Loucy (cell line): ENCODE results near the gene NELFB.

ENCODE experiments used
- H2AFZ ChIP-seq: fragments of 200-600 bp; sonication (generic); 2 replicates; pipeline ENCODE4 v1.6.0; 2016; ENCODE audit warnings: antibody characterized with exemption, mild to moderate bottlenecking, low read length, moderate library complexity
- H3F3A ChIP-seq: fragments of 200-600 bp; 2 replicates; pipeline ENCODE4 v1.6.0; 2016; ENCODE audit warnings: antibody characterized with exemption, low read depth, mild to moderate bottlenecking
- H3K27me3 ChIP-seq: fragments of 200-600 bp; sonication (generic); 2 replicates; pipeline ENCODE4 v1.6.1; 2014; ENCODE audit warnings: low read length, mild to moderate bottlenecking; ENCODE audit not compliant: insufficient read depth, poor library complexity, severe bottlenecking
- H3K36me3 ChIP-seq: fragments of 200-600 bp; sonication (generic); 2 replicates; pipeline ENCODE4 v1.6.1; 2016; ENCODE audit warnings: low read length; ENCODE audit not compliant: insufficient read depth
- H3K4me1 ChIP-seq: fragments of 200-600 bp; sonication (generic); 2 replicates; pipeline ENCODE4 v1.5.1; 2014; ENCODE audit warnings: low read length, mild to moderate bottlenecking; ENCODE audit not compliant: insufficient read depth, poor library complexity, severe bottlenecking
- H3K4me2 ChIP-seq: fragments of 200-600 bp; sonication (generic); 2 replicates; pipeline ENCODE4 v1.6.0; 2014; ENCODE audit warnings: antibody characterized with exemption, low read length, low read depth, mild to moderate bottlenecking; ENCODE audit not compliant: poor library complexity, severe bottlenecking
- H3K4me3 ChIP-seq: fragments of 200-600 bp; sonication (generic); 2 replicates; pipeline ENCODE4 v1.5.1; 2014; ENCODE audit warnings: low read length, mild to moderate bottlenecking, mixed read lengths; ENCODE audit not compliant: poor library complexity, severe bottlenecking
- H3K79me2 ChIP-seq: fragments of 200-600 bp; sonication (generic); 2 replicates; pipeline ENCODE4 v1.6.1; 2014; ENCODE audit warnings: low read length; ENCODE audit not compliant: insufficient read depth
- H3K9ac ChIP-seq: fragments of 200-600 bp; sonication (generic); 2 replicates; pipeline ENCODE4 v1.6.0; 2014; ENCODE audit warnings: mild to moderate bottlenecking, low read depth, low read length, moderate library complexity; ENCODE audit not compliant: poor library complexity, severe bottlenecking
- H3K9me2 ChIP-seq: fragments of 200-600 bp; sonication (generic); replicated peaks from 2 replicates; pipeline ENCODE4 v1.6.1; 2016; ENCODE audit warnings: low read depth, low read length, mixed read lengths
- H3K9me3 ChIP-seq: fragments of 200-600 bp; sonication (generic); 2 replicates; pipeline ENCODE4 v1.6.1; 2014; ENCODE audit warnings: mild to moderate bottlenecking, antibody characterized with exemption, low read length, low read depth; ENCODE audit not compliant: insufficient read depth
- H4K20me1 ChIP-seq: fragments of 200-600 bp; sonication (generic); 2 replicates; pipeline ENCODE4 v1.6.0; 2014; ENCODE audit warnings: antibody characterized with exemption, low read length, mild to moderate bottlenecking; ENCODE audit not compliant: insufficient read depth, poor library complexity, severe bottlenecking
- EZH2phosphoT487 ChIP-seq: fragments of 200-600 bp; IDR thresholded peaks from 2 replicates; pipeline ENCODE4 v1.6.1; 2018; ENCODE audit warnings: antibody characterized with exemption, mild to moderate bottlenecking, moderate library complexity, borderline replicate concordance
- TF ChIP-seq, protein P1 (sequence below): fragments of 200-600 bp; sonication (generic); conservative IDR thresholded peaks from 2 replicates; pipeline ENCODE4 v1.5.1; 2014; ENCODE audit warnings: mild to moderate bottlenecking, antibody characterized with exemption, low read length

The NELFB gene

DNA sequence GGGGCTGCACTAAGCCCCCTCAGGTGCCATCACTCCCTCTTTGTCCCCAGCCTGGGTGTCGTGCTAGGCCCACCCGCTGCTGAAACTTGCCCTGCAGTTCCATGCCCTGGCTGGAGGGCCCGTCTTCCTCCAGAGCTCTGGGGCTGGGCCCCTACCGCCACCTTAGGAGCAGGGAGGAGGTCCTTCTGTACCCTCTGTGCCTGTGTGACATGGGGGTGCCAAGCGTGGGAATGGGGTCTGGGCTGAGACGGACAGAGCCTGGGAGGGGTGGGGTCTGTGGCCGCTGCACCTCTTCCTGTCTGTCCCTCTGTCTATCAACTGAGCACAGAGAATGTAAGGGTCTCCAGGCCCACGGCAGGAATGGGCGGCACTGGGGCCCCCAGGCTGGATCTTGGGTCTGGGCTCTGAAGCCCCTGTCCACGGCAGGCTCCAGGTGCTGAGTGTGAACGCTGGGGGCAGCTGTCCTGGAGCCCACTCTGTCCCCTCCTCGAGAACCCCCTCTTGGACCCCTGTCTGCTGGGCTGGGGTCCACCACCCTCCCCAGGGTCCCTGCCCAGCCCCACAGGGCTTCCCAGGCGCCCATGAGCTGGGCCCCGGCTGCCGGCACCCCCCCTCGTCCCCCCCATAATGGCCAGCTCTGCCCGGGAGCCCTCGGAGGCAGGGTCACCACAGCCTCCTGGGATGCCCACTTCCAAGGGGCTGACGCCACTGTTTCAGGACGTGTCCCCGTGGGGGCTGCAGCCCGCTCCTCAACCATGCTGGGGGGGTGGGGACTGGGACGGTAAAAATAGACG lies 62.8 kb downstream of the NELFB start:
- H3K4me3 ChIP-seq: no peak overlapping the region
- no peaks in the 10 kb centered on the region for H3F3A ChIP-seq
- H2AFZ ChIP-seq: no peak overlapping the region
- no peaks in the 10 kb centered on the region for H3K36me3 ChIP-seq
- H3K9ac ChIP-seq: no peak overlapping the region
- no peaks in the 10 kb centered on the region for H3K9me3 ChIP-seq
- H3K9me2 ChIP-seq: no peaks in the 10 kb centered on the region
- TF ChIP-seq EZH2phosphoT487: no peak
- TF ChIP-seq, protein P1, sequence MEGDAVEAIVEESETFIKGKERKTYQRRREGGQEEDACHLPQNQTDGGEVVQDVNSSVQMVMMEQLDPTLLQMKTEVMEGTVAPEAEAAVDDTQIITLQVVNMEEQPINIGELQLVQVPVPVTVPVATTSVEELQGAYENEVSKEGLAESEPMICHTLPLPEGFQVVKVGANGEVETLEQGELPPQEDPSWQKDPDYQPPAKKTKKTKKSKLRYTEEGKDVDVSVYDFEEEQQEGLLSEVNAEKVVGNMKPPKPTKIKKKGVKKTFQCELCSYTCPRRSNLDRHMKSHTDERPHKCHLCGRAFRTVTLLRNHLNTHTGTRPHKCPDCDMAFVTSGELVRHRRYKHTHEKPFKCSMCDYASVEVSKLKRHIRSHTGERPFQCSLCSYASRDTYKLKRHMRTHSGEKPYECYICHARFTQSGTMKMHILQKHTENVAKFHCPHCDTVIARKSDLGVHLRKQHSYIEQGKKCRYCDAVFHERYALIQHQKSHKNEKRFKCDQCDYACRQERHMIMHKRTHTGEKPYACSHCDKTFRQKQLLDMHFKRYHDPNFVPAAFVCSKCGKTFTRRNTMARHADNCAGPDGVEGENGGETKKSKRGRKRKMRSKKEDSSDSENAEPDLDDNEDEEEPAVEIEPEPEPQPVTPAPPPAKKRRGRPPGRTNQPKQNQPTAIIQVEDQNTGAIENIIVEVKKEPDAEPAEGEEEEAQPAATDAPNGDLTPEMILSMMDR: no peak
- no peaks in the 10 kb centered on the region for H3K27me3 ChIP-seq
- H4K20me1 ChIP-seq: no peaks in the 10 kb centered on the region
- H3K4me2 ChIP-seq: no peak overlapping the region
- H3K4me1 ChIP-seq: peaks cover 21% of the 10 kb centered on the region
- no peaks in the 10 kb centered on the region for H3K79me2 ChIP-seq

DNA sequence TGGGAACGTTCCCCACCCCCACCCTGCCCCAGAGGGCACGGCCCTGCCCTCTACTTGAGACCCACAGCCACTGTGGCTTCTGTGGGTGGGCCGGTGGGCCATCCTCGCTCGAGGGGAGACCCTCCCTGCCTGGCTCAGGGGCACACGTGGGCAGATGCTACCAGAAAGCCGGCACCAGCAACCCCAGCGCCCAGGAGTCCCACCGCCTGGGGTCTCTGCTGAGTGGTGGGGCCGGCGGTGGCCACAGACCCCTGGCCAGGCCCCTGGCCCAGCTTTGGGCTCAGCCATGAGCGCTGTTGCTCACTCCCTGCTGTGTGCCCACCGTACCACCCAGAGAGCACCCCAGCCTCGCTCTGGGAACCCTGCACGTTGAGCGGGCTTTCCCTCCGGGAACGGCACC lies 63.5 kb downstream of the NELFB start:
- TF ChIP-seq EZH2phosphoT487: no peak
- Histone ChIP-seq H3K27me3 (no peaks in the 10 kb centered on the region), H3K9ac (no peak overlapping the region), H3K79me2 (no peaks in the 10 kb centered on the region), H2AFZ (no peak overlapping the region), H3F3A (no peaks in the 10 kb centered on the region), H4K20me1 (no peaks in the 10 kb centered on the region), H3K9me3 (no peaks in the 10 kb centered on the region), H3K4me3 (no peak overlapping the region), H3K9me2 (no peaks in the 10 kb centered on the region), H3K36me3 (no peaks in the 10 kb centered on the region), H3K4me1 (peaks cover 21% of the 10 kb centered on the region), H3K4me2 (no peak overlapping the region)

DNA sequence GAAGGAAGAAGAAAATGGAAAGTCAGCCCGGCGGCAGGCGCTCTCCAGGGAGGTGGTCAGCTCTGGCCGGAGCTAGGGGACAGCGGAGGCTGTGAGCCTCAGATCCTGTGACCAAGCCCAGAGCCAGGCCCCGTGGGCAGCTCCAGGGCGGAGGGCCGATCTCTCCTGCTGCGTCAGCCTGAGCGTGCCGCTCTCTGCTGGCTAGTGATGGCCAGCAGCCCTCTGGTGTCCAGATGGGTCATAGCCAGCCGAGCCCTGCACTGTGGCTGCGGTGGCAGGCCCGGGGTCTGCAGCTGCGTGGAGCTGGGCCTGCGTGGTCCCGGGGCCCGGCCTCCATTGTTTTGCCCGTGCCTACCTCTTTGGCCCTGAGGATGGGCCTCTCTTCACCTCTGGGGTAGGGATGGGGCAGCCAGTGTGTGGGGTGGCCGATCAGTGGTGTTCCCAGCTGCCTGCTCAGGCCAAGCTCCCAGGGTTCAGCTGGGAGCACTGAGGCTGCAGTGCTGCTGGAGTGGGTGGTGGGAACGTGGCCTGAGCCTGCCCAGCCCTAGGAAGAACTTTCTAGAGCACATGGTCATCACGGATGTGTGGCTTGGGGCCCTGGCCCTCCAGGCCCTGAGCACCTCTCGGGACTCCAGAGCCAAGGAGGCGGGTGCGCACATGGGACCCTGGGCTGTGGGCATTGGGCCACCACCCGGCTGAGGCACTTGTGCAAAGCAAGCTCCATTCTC lies 64.0 kb downstream of the NELFB start:
- Histone ChIP-seq H3K4me2 (no peak overlapping the region), H3K36me3 (no peaks in the 10 kb centered on the region), H3K9ac (peak overlapping the region; percentile 62), H3K9me2 (no peaks in the 10 kb centered on the region), H3F3A (no peaks in the 10 kb centered on the region), H2AFZ (no peak overlapping the region), H3K4me1 (peaks cover 21% of the 10 kb centered on the region), H3K27me3 (no peaks in the 10 kb centered on the region), H3K9me3 (no peaks in the 10 kb centered on the region), H3K79me2 (no peaks in the 10 kb centered on the region), H4K20me1 (no peaks in the 10 kb centered on the region), H3K4me3 (no peak overlapping the region)
- no peak for TF ChIP-seq EZH2phosphoT487
- TF ChIP-seq, protein P1: no peak
